Left lung (tissue), 10 donors: ENCODE data around the gene CHURC1. TPM values are rescaled to one million over a fixed set of nuclear protein-coding genes. Genes with fewer than 3 reads are reported as not detected.

Source experiments
- ATAC-seq: fragments of 200-7000 bp; cut with Tn5 transposase; one replicate; pipeline ENCODE4 v1.9.1; 2020; ENCODE audit warnings: moderate library complexity
- DNase-seq, 4 donors: peaks; one replicate each; pipeline ENCODE4 v3.0.0-alpha.2; 2013 to 2020
- H3K27ac ChIP-seq, 2 donors: fragments of 200-600 bp; sonication (generic) in 1 of 2; one replicate each; pipeline versions ENCODE4 v1.5.0 to v1.8.0; 2020 to 2021
- H3K27me3 ChIP-seq, 2 donors: fragments of 200-600 bp; sonication (generic) in 1 of 2; one replicate each; pipeline versions ENCODE4 v1.5.0 to v1.8.0; 2020 to 2021
- H3K36me3 ChIP-seq, 2 donors: fragments of 200-600 bp; sonication (generic) in 1 of 2; one replicate each; pipeline versions ENCODE4 v1.5.0 to v1.8.0; 2020 to 2021
- H3K4me1 ChIP-seq, 2 donors: fragments of 200-600 bp; one replicate each; pipeline ENCODE4 v1.8.0; 2021
- H3K4me3 ChIP-seq, 2 donors: fragments of 200-600 bp; sonication (generic) in 1 of 2; one replicate each; pipeline versions ENCODE4 v1.5.0 to v1.8.0; 2020 to 2021; ENCODE audit warnings: mild to moderate bottlenecking in 1 of 2
- H3K9me3 ChIP-seq, 2 donors: fragments of 200-600 bp; sonication (generic) in 1 of 2; one replicate each; pipeline versions ENCODE4 v1.5.0 to v1.8.0; 2020 to 2021
- CTCF ChIP-seq, 2 donors: fragments of 200-600 bp; sonication (generic) in 1 of 2; IDR thresholded peaks; one replicate each; pipeline versions ENCODE4 v1.5.0 to v1.8.0; 2021; ENCODE audit warnings: antibody characterized with exemption in 2 of 2
- intact Hi-C, 2 donors: fragments of 100-400 bp; cut with DNase I; formaldehyde crosslinking; loops; one replicate each; pipeline versions ENCODE4 v1.11.2 to v1.14.2; 2022
- polyA plus RNA-seq, 6 donors: library from polyadenylated mRNA; unstranded; fragments of 120-200 nt; gene quantifications; one replicate each; pipeline ENCODE4 v1.2.1, GENCODE V29; 2013; ENCODE audit not compliant: insufficient read length in 6 of 6
- total RNA-seq, 2 donors: library from RNA; stranded (reverse); fragmentation: NEBNext Ultra II Directional; extraction: Animal tissue kit (Norgen Biotek cat#: 25700); gene quantifications; one replicate each; pipeline ENCODE4 v1.2.1, GENCODE V29; 2021
- donor health status: DM: no; HTN: yes; CAD: no.
- donor health status: DM: no; HTN: no; CAD: no.

The CHURC1 gene
- total and polyA plus RNA-seq, 8 donors = 46.8 to 70.2 (median 58.9) TPM

- Histone ChIP-seq H3K27me3 (peaks cover 0 to 22% of the 10 kb centered on the region in 2 donors), H3K27ac (no peak overlapping the region), H3K4me3 (no peak overlapping the region), H3K4me1 (peaks cover 0 to 21% of the 10 kb centered on the region in 2 donors), H3K9me3 (no peaks in the 10 kb centered on the region), H3K36me3 (no peaks in the 10 kb centered on the region)
- intact Hi-C loops = no loop called here
- DNase-seq (no peak), ATAC-seq (no peak)
- no peak for TF ChIP-seq CTCF (IDR thresholded peaks at IDR 0.05)
Measured at GRCh38 chr14:64968167-64968566, 53.9 kb downstream of the CHURC1 start.

DNA sequence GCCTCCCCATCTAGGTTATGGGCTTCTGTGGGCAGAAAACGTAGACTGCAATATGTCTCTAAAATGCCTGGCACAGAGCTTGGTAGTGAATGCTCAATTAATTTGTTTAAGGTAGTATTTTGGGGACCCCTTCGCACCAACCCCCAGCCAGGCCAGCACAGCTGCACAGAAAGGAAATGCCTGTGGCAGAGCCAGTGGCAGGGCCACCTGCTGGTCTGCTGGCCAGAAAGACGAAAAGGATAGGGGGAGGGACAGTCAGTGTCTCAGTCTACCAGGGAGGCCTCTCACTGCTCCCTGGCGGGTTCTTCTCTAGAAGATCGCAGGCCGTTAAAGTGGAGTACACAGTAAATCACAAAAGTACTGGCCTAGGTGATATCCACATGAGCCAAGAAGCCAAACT is 54.4 kb downstream of the CHURC1 start:
- Histone ChIP-seq H3K4me3 (no peak overlapping the region), H3K36me3 (no peaks in the 10 kb centered on the region), H3K27me3 (peaks cover 0 to 23% of the 10 kb centered on the region in 2 donors), H3K9me3 (no peaks in the 10 kb centered on the region), H3K4me1 (peaks cover 0 to 21% of the 10 kb centered on the region in 2 donors), H3K27ac (no peak overlapping the region)
- intact Hi-C loops = no loop called here
- no peak for TF ChIP-seq CTCF (IDR thresholded peaks at IDR 0.05)
- no peak for ATAC-seq
- no peak for DNase-seq

DNA sequence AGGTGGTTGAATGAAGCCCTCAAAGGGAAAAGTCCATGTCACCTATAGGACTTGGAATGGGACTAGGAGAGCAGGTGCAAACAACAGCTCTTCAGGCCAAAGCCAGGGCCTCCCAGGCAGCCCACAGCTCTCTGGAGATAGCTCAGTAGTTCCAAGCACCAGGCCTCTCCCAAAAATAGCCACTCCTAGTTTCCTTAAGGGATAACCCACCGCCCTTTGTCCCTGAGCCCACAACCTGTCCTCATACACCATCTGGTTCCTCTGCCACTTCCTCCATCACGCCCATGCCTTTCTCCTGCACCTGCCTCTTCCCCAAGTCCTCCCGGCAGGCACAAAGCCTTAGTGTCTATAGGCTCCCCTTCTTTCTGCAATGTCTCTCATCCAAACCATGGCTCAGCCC is 55.8 kb downstream of the CHURC1 start:
- Histone ChIP-seq H3K27ac (no peak overlapping the region), H3K27me3 (peaks cover 0 to 23% of the 10 kb centered on the region in 2 donors), H3K4me1 (peaks cover 0 to 21% of the 10 kb centered on the region in 2 donors), H3K36me3 (no peaks in the 10 kb centered on the region), H3K4me3 (no peak overlapping the region), H3K9me3 (no peaks in the 10 kb centered on the region)
- DNase-seq (no peak), ATAC-seq (no peak)
- TF ChIP-seq CTCF (IDR thresholded peaks at IDR 0.05) = no peak
- intact Hi-C loops = no loop called here

DNA sequence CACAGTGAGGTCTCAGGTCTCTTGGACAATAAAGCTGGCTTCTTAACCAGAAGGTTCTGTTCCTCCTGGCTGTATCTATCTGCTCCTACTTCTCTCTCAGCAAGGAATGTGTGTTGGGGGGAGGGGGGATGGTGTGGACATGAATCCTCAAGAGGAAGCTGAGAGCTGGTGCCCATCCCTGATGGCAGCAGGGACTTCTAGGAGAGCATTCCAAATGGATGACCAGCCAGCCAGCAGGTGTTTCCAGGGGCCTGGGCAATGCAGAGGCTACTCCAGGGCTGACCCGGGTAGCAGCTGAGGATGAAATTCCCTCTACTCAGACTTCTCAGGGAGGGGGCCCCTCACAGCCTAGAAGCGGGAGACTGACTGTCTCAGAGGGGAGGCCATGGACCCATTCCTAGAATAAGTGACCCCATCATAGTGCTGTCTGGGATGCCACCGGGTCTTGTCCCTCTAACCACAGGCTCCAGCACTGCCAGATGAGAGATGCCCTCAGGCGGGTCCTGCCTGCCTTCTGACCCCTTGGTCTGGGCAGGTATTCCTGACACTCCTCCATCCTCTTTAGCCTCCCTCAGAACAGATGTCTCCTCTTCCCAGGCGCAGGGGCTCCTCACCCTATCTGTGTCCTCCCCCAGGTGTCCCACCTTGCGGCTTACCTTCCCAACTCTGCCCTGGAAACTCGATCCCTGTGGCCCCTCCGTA is 56.7 kb downstream of the CHURC1 start:
- ATAC-seq (peak; percentile 18), DNase-seq (no peak)
- Histone ChIP-seq H3K9me3 (no peaks in the 10 kb centered on the region), H3K27ac (no peak overlapping the region), H3K4me3 (peak overlapping the region; percentile 47 to 61), H3K27me3 (peaks cover 0 to 23% of the 10 kb centered on the region in 2 donors), H3K36me3 (no peaks in the 10 kb centered on the region), H3K4me1 (peaks cover 0 to 21% of the 10 kb centered on the region in 2 donors)
- no peak for TF ChIP-seq CTCF (IDR thresholded peaks at IDR 0.05)
- intact Hi-C loops = no loop called here

DNA sequence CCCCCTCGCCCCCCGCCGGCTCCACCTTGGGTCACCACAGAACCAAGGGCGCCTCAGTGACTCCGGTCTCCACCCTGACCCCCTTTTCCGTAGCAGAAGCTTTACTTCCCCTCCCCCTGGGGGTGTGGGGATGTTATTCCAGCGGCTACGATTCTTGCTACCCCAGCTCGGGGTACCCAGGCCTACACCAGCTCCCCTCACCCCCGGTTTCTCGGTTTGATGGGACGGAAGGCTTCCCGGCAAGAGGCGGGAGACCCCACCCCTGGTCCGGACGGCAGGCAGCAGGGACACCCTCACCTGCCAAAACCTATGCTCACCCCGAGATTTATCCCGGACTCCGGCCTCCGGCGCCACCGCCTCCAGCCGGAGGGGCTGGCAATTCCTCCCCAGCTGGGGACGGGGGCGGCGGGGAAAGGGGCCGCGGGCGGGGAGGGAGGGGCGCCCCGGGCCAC is 57.3 kb downstream of the CHURC1 start:
- Histone ChIP-seq H3K4me3 (peak overlapping the region; percentile 47 to 61), H3K9me3 (no peaks in the 10 kb centered on the region), H3K36me3 (no peaks in the 10 kb centered on the region), H3K27ac (no peak overlapping the region), H3K27me3 (peaks cover 0 to 23% of the 10 kb centered on the region in 2 donors), H3K4me1 (peaks cover 0 to 21% of the 10 kb centered on the region in 2 donors)
- intact Hi-C loops = no loop called here
- TF ChIP-seq CTCF (IDR thresholded peaks at IDR 0.05) = no peak
- DNase-seq = peak in 1 of 4 donors; percentile 10
- ATAC-seq = no peak
